ENCODE measurements around the gene MYH7. TPM values are rescaled to one million over a fixed set of nuclear protein-coding genes. Genes with fewer than 3 reads are reported as not detected.
A peak's percentile ranks its signal among the peaks of the same experiment; 100 is the strongest.
"Not testable (repeated sequence)": the region's sequence is repeated elsewhere in the genome, so short reads cannot be mapped to it uniquely, and the experiment has no call there.

The MYH7 gene
- total RNA-seq, 1 donor from 2014 or later, result 0.41 TPM

GRCh38 chr14:23392613-23393012 is 42.8 kb downstream of the MYH7 start:
- DNase-seq (ENCODE audit: low spot score in 2 of 2), result no peak
- no peak for FAIRE-seq

GRCh38 chr14:23389871-23390270 is 45.6 kb downstream of the MYH7 start:
- not testable (repeated sequence) for DNase-seq (ENCODE audit: low spot score in 2 of 2); FAIRE-seq

- DNase-seq (ENCODE audit: low spot score in 2 of 2), result no peak
- no peak for FAIRE-seq
These were observed 46.1 kb downstream of the MYH7 start for GRCh38 chr14:23389396-23389795.

GRCh38 chr14:23388996-23389395 is 46.5 kb downstream of the MYH7 start:
- no peak for DNase-seq (ENCODE audit: low spot score in 2 of 2)
- no peak for FAIRE-seq

- FAIRE-seq (no peak), DNase-seq (ENCODE audit: low spot score in 2 of 2) (no peak)
These were observed 47.3 kb downstream of the MYH7 start for GRCh38 chr14:23387916-23388882.

GRCh38 chr14:23386999-23387398 is 48.5 kb downstream of the MYH7 start:
- no peak for FAIRE-seq

GRCh38 chr14:23386266-23386657 is 49.2 kb downstream of the MYH7 start:
- DNase-seq (ENCODE audit: low spot score in 2 of 2); FAIRE-seq: not testable (repeated sequence)

More at GRCh38 chr14:23386999-23387398, 48.5 kb downstream of the MYH7 start:
- DNase-seq (ENCODE audit: low spot score in 2 of 2), result no peak

- no peak for FAIRE-seq
- no peak for DNase-seq (ENCODE audit: low spot score in 2 of 2)
These were observed 49.7 kb downstream of the MYH7 start for GRCh38 chr14:23385642-23386265.

GRCh38 chr14:23385244-23385641 is 50.2 kb downstream of the MYH7 start:
- FAIRE-seq, result no peak
- DNase-seq (ENCODE audit: low spot score in 2 of 2), result peak in 1 of 2 donors; percentile 37

GRCh38 chr14:23384364-23385080 is 50.9 kb downstream of the MYH7 start:
- no peak for FAIRE-seq

GRCh38 chr14:23382731-23383440 is 52.6 kb downstream of the MYH7 start:
- FAIRE-seq (no peak), DNase-seq (ENCODE audit: low spot score in 2 of 2) (no peak)

More at GRCh38 chr14:23384364-23385080, 50.9 kb downstream of the MYH7 start:
- no peak for DNase-seq (ENCODE audit: low spot score in 2 of 2)

GRCh38 chr14:23382276-23382675 is 53.2 kb downstream of the MYH7 start:
- no peak for DNase-seq (ENCODE audit: low spot score in 2 of 2)
- FAIRE-seq, result no peak

- FAIRE-seq, result no peak
- DNase-seq (ENCODE audit: low spot score in 2 of 2), result no peak
These were observed 53.6 kb downstream of the MYH7 start for GRCh38 chr14:23381871-23382270.

- no peak for DNase-seq (ENCODE audit: low spot score in 2 of 2)
- FAIRE-seq, result no peak
These were observed 54.5 kb downstream of the MYH7 start for GRCh38 chr14:23380976-23381375.

- FAIRE-seq (no peak), DNase-seq (ENCODE audit: low spot score in 2 of 2) (no peak)
These were observed 55.1 kb downstream of the MYH7 start for GRCh38 chr14:23380197-23380914.

GRCh38 chr14:23379366-23380196 is 55.9 kb downstream of the MYH7 start:
- FAIRE-seq (no peak), DNase-seq (ENCODE audit: low spot score in 2 of 2) (peak in 1 of 2 donors; percentile 59)

GRCh38 chr14:23378612-23379220 is 56.7 kb downstream of the MYH7 start:
- DNase-seq (ENCODE audit: low spot score in 2 of 2) (no peak), FAIRE-seq (no peak)

Measured in frontal cortex (tissue), 4 donors.